ENCODE measurements around the gene MRI1. TPM values are rescaled to one million over a fixed set of nuclear protein-coding genes. Genes with fewer than 3 reads are reported as not detected.

MRI1 gene
- total RNA-seq, 4 donors from 2014 or later, result 21.1 to 26.1 (median 23.4) TPM

DNA sequence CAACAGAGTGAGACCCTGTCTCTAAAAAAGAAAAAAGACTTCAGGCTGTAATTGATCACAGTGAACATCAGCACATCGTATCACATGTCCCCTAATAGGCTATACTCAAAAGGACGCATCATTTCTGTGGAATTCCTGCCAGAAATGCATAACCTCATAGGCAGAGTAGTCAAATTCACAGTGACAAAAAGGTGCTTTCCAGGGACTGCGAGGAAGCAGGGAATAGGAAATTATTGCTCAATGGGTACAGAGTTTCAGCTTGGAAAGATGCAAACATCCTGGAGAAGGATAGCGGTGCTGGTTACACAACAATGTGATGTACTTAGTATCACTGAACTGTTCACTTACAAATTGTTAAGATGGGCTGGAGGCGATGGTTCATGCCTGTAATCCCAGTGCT is 41.1 kb upstream of the MRI1 start:
- in situ Hi-C loops (cut with MboI; ENCODE audit: low sequenced_read_pairs in 4 of 4), result no loop called here
- peaks cover 0 to 2% (median 0%) of the 10 kb centered on the region in 3 donors for H3K27me3 ChIP-seq

DNA sequence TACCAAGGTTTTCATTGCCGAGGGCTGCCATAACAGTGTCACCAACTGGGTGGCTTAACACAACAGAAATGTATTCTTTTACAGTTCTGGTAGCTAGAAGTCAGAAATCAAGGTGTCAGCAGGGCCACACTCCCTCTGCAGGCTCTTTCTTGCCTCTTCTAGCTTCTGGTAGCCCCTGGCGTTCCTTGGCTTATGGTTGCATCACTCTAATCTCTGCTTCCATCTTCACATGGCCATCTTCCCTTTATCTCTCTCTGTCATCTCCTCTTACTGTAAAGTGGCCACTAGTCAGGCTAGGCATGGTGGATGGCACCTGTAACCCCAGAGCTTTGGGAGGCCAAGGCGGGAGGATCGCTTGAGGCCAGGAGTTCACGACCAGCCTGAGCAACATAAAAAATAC is 38.0 kb upstream of the MRI1 start:
- H3K9me3 ChIP-seq, result no peaks in the 10 kb centered on the region
- intact Hi-C loops (cut with DNase I; ENCODE audit: low total_unique reads), result no loop called here
- H3K27me3 ChIP-seq, result no peaks in the 10 kb centered on the region
- DNase-seq (no peak), ATAC-seq (no peak)
- in situ Hi-C loops (cut with MboI; ENCODE audit: low sequenced_read_pairs in 4 of 4), result no loop called here
- peaks cover 4 to 6% of the 10 kb centered on the region in 2 donors for H3K4me1 ChIP-seq
- no peak overlapping the region for H3K27ac ChIP-seq
- no peak overlapping the region for H3K4me3 ChIP-seq
- TF ChIP-seq, protein P1, sequence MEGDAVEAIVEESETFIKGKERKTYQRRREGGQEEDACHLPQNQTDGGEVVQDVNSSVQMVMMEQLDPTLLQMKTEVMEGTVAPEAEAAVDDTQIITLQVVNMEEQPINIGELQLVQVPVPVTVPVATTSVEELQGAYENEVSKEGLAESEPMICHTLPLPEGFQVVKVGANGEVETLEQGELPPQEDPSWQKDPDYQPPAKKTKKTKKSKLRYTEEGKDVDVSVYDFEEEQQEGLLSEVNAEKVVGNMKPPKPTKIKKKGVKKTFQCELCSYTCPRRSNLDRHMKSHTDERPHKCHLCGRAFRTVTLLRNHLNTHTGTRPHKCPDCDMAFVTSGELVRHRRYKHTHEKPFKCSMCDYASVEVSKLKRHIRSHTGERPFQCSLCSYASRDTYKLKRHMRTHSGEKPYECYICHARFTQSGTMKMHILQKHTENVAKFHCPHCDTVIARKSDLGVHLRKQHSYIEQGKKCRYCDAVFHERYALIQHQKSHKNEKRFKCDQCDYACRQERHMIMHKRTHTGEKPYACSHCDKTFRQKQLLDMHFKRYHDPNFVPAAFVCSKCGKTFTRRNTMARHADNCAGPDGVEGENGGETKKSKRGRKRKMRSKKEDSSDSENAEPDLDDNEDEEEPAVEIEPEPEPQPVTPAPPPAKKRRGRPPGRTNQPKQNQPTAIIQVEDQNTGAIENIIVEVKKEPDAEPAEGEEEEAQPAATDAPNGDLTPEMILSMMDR (IDR thresholded peaks at IDR 0.05 in 4 of 5, conservative IDR thresholded peaks at IDR 0.05 in 1 of 5), result no peak
- no peak for TF ChIP-seq POLR2A (IDR thresholded peaks at IDR 0.05)
- H3K36me3 ChIP-seq, result no peaks in the 10 kb centered on the region

More for the DNA sequence above, 41.1 kb upstream of the MRI1 start:
- no peak overlapping the region for H3K27ac ChIP-seq
- no peaks in the 10 kb centered on the region for H3K4me1 ChIP-seq
- no peak for DNase-seq
- no peaks in the 10 kb centered on the region for H3K9me3 ChIP-seq
- intact Hi-C loops (cut with DNase I; ENCODE audit: low total_unique reads), result no loop called here
- H3K36me3 ChIP-seq, result no peaks in the 10 kb centered on the region
- TF ChIP-seq, protein P1 (IDR thresholded peaks at IDR 0.05 in 4 of 5, conservative IDR thresholded peaks at IDR 0.05 in 1 of 5), result no peak
- TF ChIP-seq POLR2A (IDR thresholded peaks at IDR 0.05), result no peak
- H3K4me3 ChIP-seq, result no peak overlapping the region
- ATAC-seq, result no peak

DNA sequence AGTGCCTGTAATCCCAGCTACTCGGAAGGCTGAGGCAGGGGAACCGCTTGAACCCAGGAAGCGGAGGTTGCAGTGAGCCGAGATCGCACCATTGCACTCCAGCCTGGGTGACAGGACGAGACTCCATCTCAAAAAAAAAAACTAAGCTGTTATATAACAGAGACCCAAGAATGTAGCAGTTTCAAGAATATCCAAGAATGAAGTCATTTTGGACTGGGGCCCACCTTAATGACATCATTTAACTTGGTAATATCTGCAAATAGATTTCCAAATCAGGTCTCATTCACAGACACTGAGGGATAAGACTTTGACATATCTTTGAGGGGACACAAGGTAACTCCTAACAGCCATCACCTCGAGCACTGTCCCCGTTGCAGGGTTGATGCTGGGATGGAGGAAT is 36.5 kb upstream of the MRI1 start:
- TF ChIP-seq POLR2A (IDR thresholded peaks at IDR 0.05), result no peak
- TF ChIP-seq, protein P1 (IDR thresholded peaks at IDR 0.05 in 4 of 5, conservative IDR thresholded peaks at IDR 0.05 in 1 of 5), result no peak
- no peak for DNase-seq
- Histone ChIP-seq H3K36me3 (no peaks in the 10 kb centered on the region), H3K27ac (no peak overlapping the region), H3K4me1 (peaks cover 10% of the 10 kb centered on the region in 2 donors), H3K4me3 (no peak overlapping the region), H3K9me3 (no peaks in the 10 kb centered on the region), H3K27me3 (no peaks in the 10 kb centered on the region)
- in situ Hi-C loops (cut with MboI; ENCODE audit: low sequenced_read_pairs in 4 of 4), result no loop called here
- intact Hi-C loops (cut with DNase I; ENCODE audit: low total_unique reads), result no loop called here
- ATAC-seq, result no peak

DNA sequence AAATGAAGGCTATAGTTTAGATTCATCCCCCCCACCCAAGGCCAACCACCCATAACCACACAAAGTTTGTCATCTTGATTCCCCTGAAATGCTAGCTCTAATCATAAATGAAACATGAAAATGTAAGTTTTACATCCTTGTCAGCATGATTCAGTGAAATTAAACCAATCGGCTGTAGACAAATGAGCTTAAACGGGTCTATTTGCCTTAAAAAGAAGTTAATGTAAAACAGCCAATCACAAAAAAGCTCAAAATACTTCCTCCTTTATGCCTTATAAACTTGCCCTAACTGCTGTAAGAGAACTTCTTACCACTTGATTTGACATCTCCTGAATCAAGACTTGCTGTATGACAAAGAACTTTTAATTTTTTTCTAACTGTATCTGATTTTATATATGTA is 34.5 kb upstream of the MRI1 start:
- no peaks in the 10 kb centered on the region for H3K27me3 ChIP-seq
- H3K27ac ChIP-seq, result no peak overlapping the region
- H3K4me3 ChIP-seq, result no peak overlapping the region
- DNase-seq (no peak), ATAC-seq (no peak)
- peaks cover 10% of the 10 kb centered on the region in 2 donors for H3K4me1 ChIP-seq
- in situ Hi-C loops (cut with MboI; ENCODE audit: low sequenced_read_pairs in 4 of 4), result no loop called here
- no peak for TF ChIP-seq POLR2A (IDR thresholded peaks at IDR 0.05)
- TF ChIP-seq, protein P1 (IDR thresholded peaks at IDR 0.05 in 4 of 5, conservative IDR thresholded peaks at IDR 0.05 in 1 of 5), result no peak
- H3K36me3 ChIP-seq, result no peaks in the 10 kb centered on the region
- H3K9me3 ChIP-seq, result no peaks in the 10 kb centered on the region
- intact Hi-C loops (cut with DNase I; ENCODE audit: low total_unique reads), result loop anchor here (2.0 kb wide), 1 partner anchor 133 kb away; no protein-coding TSS in a partner anchor
